ENCODE results near the gene HOOK1.
A peak's percentile ranks its signal among the peaks of the same experiment; 100 is the strongest.

HOOK1 gene

GRCh38 chr1:59814901-59815825 is at the start of gene HOOK1:
Gene HOOK1 (plus strand): TSS chr1:59814949. CDS start chr1:59815118, 169 bp downstream.
- no peak for DNase-seq

- DNase-seq: no peak
These were observed 49.6 kb upstream of the HOOK1 start for GRCh38 chr1:59765011-59765730.

GRCh38 chr1:59766227-59766855 is 48.4 kb upstream of the HOOK1 start:
- no peak for DNase-seq

GRCh38 chr1:59767119-59767518 is 47.6 kb upstream of the HOOK1 start:
- DNase-seq: no peak

GRCh38 chr1:59768792-59769735 is 45.7 kb upstream of the HOOK1 start:
- peak; percentile 14 for DNase-seq

- no peak for DNase-seq
These were observed 45.0 kb upstream of the HOOK1 start for GRCh38 chr1:59769736-59770095.

- no peak for DNase-seq
These were observed 43.4 kb upstream of the HOOK1 start for GRCh38 chr1:59771361-59771760.

- DNase-seq: no peak
These were observed 39.3 kb upstream of the HOOK1 start for GRCh38 chr1:59775480-59775879.

- no peak for DNase-seq
These were observed 37.5 kb upstream of the HOOK1 start for GRCh38 chr1:59776960-59777852.

- no peak for DNase-seq
These were observed 34.8 kb upstream of the HOOK1 start for GRCh38 chr1:59779949-59780348.

- DNase-seq: no peak
These were observed 25.9 kb upstream of the HOOK1 start for GRCh38 chr1:59788825-59789224.

- no peak for DNase-seq
These were observed 16.1 kb upstream of the HOOK1 start for GRCh38 chr1:59798600-59798999.

GRCh38 chr1:59803458-59804038 is 11.2 kb upstream of the HOOK1 start:
- DNase-seq: no peak

GRCh38 chr1:59804301-59804700 is 10.4 kb upstream of the HOOK1 start:
- DNase-seq: no peak

- no peak for DNase-seq
These were observed 9.2 kb upstream of the HOOK1 start for GRCh38 chr1:59805554-59805953.

- DNase-seq: no peak
These were observed 409 bp upstream of the HOOK1 start for GRCh38 chr1:59814180-59814900.

- DNase-seq: no peak
These were observed 1.1 kb downstream of the HOOK1 start for GRCh38 chr1:59815892-59816291.

GRCh38 chr1:59816318-59816878 is 1.6 kb downstream of the HOOK1 start:
- DNase-seq: no peak

GRCh38 chr1:59819566-59820438 is 5.1 kb downstream of the HOOK1 start:
- DNase-seq: no peak

All from MV-4-11 (cell line).